GM18526 (cell line): ENCODE data around the gene GAPT.

Experiments used
- POLR2A ChIP-seq: IDR thresholded peaks from 3 replicates; pipeline ENCODE4 v1.6.1; 2011; ENCODE audit not compliant: insufficient read length; ENCODE audit errors: extremely low read depth

The GAPT gene

DNA sequence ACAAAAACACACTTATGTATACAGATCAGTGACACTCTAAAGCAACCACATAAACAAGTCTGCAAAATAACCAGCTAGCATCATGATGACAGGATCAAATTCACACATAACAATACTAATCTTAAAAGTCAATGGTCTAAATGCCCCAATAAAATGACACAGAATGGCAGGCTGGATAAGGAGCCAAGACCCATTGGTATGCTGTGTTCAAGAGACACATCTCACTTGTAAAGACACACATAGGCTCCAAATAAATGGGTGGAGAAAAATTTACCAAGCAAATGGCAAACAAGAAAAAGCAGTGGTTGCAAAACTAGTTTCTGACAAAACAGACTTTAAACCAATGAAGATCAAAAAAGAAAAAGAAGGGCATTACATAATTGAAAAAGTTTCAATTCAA lies 26.0 kb downstream of the GAPT start:
- TF ChIP-seq POLR2A: no peak

DNA sequence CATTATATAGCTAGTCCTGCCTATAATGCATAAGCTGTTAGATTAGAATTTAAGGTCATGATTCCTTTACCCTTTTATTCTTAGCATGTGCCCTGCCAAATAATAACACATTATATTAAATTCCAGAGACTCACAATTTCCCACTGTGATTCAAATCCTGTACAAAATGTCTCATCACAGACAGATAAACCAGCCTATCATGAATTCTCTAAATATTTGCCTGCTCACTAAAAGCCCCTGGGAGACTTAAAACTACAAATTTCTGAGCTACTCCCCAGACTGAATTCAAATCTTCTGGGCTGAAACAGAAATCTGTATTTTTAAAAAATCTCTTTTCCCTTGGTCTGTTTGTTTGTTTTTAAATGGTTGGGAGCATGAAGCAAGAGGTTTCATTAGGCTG lies 32.7 kb downstream of the GAPT start:
- TF ChIP-seq POLR2A: no peak

DNA sequence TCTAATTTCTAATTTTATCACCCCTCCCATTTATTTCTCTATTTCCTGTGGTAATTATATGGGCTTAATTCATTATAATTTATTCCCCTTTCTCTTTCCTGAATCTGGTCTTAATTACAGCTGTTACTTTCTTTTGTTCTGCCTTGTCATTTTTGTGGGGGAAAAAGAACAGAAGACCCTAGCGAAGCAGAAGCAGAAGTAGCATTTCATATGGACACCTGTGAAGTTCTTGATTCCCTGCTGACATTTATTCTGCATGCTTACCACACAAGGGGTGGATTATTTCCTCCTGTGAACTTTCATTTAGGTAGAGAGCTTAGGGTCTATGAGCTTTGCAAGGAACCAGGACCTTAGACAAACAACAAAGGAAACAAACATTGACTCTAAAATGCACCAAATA lies 33.3 kb downstream of the GAPT start:
- TF ChIP-seq POLR2A: no peak

DNA sequence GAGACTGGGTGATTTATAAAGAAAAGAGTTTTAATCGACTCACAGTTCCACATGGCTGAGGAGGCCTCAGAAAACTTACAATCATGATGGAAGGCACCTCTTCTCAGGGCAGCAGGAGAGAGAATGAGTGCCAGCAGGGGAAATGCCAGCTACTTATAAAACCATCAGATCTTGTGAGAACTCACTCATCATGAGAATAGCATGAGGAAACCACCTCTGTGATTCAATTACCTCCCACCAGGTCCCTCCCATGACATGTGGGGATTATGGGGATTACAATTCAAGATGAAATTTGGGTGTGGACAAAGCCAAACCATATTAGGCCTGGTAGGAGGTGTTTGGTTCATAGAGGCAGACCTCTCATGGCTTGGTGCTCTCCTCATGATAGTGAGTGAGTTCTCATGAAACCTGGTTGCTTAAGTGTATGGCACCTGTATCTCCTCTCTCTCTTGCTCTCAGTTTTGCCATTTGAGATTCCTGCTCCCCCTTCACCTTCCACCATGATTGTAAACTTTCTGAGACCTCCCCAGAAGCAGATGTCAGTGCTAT lies 39.8 kb downstream of the GAPT start:
- no peak for TF ChIP-seq POLR2A

DNA sequence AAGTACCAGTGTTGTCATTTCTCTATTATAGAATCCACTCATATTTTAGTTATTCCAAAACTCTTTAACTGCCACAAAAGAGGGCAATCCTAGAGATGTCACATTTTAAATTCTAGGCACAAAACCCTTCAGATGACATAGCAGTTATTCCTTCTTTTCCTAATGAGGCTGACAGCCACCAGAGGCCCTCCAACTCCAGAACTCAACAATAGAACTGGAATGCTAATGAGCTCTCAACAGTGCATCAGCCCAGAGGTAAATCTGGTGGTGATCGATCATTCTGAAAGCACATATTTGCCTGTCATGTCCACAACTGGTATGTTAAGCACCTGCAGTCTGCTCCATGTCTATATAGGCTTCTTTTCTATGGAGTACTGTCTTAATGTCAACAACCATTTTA lies 51.5 kb downstream of the GAPT start:
- no peak for TF ChIP-seq POLR2A

DNA sequence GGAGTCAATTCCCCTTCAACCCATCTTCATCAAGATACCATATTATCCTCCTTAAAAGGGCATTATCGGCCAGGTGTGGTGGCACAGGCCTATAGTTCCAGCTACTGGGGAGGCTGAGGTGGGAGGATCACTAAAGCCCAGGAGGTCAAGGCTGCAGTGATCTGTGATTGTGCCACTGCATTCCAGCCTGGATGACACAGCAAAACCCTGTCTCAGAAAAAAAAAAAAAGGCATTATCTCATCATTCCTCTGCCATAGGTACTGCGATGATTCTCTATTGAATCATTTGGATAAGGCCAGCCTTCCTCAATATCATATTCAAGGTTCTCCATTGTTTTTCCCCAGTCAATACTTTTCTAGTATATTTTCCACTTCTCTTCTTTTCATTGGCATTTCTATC lies 52.5 kb downstream of the GAPT start:
- TF ChIP-seq POLR2A: no peak

DNA sequence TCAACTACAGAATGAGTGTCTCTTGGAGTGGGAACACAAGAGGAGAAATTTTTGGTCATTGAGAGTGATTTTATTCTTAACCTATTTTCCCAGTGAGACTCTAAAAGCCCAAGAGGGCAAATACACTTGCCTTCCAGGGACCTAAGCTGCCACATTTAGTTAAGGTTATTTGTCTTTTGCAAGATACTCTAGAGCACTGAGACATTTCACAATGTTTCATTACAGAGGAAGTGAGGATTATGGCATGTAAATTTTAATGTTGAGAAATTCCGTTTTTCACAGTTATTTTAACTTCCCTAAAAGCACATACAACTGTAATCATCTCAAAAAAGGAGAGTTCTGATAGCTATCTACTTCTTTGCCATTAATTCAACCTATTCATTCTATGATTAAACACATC lies 53.0 kb downstream of the GAPT start:
- TF ChIP-seq POLR2A: no peak

DNA sequence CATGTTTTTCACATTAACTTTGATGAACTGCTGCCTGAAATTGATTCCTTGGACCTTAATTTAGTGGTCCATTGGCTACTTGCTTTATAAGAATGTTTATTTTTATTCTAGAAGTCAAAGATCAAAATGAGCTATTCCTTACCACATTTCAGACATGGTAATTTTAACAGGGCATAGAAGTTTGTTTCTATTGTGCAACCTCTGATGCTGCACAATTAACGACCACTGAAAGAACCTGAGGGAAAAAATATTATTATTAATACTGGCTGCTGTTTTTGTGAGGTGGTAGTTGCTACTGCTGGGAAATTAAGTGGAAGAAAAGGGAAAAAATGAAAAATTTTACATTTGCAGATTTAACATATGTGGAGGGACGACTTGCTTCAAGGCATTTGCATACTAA lies 53.7 kb downstream of the GAPT start:
- no peak for TF ChIP-seq POLR2A

DNA sequence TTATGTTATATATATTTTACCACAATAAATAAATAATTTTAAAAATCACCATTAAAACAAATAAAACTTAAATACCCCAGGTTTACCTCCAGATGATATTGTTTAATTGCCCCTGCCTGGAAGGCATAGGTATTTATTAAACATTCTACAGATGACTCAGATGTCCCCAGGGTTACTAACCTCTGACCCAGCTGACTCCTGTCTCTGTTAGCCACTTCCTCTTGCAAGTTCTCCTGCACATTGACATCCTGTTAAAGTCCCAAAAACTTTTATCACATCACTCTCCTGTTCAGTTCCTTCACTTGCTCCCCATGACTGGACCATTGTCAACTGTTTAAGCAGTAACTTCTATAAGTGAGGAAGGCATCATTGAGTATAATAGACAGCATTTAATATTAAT lies 54.7 kb downstream of the GAPT start:
- TF ChIP-seq POLR2A: no peak
